ENCODE data around the gene PRRT2.
"Not testable (repeated sequence)": the region's sequence is repeated elsewhere in the genome, so short reads cannot be mapped to it uniquely, and the experiment has no call there.

Gene PRRT2

DNA sequence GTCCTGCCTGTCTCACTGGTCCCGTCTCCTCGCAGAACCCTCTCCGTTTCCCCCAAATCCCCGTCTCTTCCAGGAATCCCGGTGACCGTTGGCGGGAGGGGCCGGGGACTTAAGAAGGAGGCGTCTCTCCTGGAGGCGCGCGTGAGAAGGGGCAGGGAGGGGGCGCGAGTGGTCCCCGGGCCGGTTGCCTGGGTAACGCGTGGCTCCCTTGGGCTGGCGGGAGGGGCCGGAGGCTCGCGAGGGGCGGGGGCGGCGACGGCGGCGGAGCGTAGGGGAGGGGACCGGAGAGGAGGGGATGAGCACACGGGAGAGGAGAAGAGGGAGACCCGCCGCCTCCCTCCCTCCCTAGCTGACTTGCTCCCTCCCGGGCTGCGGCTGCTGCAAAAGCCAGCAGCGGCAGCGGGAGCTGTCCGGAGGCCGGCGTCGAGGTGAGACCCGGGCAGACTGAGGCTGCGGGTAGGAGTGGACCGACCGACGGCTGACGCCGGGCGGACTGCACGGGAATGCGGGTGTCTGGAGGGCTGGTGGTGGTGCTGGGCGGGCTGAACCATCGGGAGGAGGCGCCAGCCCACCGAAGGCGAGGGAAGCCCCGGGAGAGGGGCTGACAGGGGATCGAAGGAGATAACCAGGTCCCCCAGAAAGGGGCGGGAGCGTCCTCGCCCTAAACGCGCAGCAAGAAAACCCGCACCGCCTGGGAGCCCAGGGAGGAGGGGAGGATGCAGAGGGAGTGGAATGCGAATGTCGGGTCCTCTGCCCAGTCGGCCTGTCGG lies at the start of gene PRRT2:
Gene PRRT2 (plus strand): TSS at position 298 of the 770 bp plus-strand sequence. CDS start 862 bp downstream, outside the sequence.
- peak in 1 of 2 experiments; percentile 23 for DNase-seq

GRCh38 chr16:29763326-29763725 lies 48.7 kb upstream of the PRRT2 start:
- no peak for DNase-seq

- DNase-seq: no peak
These were observed 46.6 kb upstream of the PRRT2 start for GRCh38 chr16:29765167-29766032.

GRCh38 chr16:29766571-29766970 lies 45.4 kb upstream of the PRRT2 start:
- no peak for DNase-seq

- no peak for DNase-seq
These were observed 44.9 kb upstream of the PRRT2 start for GRCh38 chr16:29767062-29767461.

DNA sequence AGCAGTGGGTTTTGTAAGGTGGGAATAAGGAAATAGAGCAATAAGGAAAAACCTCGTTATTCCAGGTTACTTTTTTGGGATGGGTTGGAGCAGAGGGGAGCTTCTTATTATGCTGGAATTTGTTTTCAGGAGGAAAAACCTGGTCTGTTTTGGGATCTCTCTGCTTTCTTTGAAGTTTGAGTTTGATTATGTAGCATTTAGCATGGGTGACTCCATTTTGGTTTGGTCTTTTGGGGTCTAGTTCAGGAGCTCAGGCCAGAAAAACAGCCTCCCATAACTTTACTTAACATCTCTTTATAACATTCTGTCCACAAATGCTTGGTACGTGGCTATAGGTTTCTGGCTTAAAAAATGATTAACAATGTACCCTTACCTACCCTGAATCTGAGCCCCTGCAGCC lies 42.5 kb upstream of the PRRT2 start:
- no peak for DNase-seq

DNA sequence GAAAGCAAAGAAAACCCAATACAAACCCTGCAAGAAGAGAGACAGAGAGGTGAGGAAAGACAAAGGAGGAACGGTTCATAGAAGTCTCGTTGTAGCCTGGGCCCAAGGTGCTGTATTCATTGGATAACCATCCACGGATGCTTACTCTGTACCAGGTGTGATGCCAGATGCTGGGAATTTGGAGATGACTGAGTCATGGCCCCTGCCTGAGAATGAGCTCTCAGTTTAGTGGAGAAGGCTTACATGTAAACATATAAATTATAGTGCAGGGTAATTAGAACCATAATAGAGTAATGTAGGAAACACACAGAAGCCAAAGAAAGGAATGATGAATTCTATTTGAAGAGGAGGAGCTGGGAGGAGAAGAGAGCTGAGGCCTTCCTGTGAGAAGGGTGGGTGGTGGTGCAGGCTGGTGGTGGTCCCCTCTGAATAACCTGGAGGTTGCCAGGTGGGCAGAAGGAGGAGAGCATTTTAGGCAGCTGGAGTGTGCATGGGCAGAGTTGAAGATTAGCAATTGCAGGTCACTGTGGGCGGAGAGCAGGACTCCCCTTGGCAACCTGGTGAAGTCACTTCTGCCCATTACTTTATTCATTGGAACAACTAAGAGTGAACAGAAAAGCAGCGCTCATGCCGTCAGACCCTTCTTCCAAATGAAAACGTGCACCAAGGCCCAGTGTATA lies 41.6 kb upstream of the PRRT2 start:
- no peak for DNase-seq

DNA sequence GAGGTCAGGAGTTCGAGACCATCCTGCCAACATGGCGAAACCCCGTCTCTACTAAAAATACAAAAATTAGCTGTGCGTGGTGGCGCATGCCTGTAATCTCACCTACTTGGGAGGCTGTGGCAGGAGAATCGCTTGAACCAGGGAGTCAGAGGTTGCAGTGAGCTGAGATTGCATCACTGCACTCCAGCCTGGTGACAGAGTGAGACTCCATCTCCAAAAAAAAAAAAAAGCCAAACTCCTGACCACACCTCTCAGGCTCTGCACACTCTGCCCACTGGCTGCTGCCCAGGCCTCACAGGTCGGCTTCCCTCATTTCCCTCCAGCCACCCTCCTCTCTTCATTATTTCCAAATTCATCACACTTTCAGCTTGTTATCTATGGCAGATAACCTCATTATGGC lies 39.7 kb upstream of the PRRT2 start:
- DNase-seq: not testable (repeated sequence)

DNA sequence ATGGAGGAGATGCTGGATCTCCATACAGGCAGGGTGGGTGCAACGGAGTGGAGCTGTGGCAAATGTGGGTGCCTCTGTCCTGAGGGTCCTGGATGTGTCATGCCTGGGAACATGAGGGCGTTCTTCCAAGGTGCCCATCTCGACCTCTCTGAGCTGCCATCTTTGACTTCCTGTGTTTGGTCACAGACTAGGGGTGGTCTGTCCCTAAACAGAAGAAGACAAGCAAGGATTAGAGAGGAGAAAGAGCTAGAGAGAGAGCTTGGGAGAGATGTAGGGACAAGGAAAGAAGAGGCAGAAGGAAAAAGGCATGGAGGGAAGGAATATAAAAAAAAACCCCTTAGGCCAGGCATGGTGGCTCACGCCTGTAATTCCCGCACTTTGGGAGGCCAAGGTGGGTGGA lies 37.3 kb upstream of the PRRT2 start:
- DNase-seq: no peak

- DNase-seq: no peak
These were observed 36.1 kb upstream of the PRRT2 start for GRCh38 chr16:29775742-29776408.

GRCh38 chr16:29777576-29778350 lies 34.2 kb upstream of the PRRT2 start, which contains the start of gene ZG16:
Gene ZG16, plus strand, starts transcription at chr16:29778256. Its CDS starts 1,011 bp downstream, at chr16:29779267.
- no peak for DNase-seq

GRCh38 chr16:29779474-29779873 lies 32.5 kb upstream of the PRRT2 start:
- no peak for DNase-seq

DNA sequence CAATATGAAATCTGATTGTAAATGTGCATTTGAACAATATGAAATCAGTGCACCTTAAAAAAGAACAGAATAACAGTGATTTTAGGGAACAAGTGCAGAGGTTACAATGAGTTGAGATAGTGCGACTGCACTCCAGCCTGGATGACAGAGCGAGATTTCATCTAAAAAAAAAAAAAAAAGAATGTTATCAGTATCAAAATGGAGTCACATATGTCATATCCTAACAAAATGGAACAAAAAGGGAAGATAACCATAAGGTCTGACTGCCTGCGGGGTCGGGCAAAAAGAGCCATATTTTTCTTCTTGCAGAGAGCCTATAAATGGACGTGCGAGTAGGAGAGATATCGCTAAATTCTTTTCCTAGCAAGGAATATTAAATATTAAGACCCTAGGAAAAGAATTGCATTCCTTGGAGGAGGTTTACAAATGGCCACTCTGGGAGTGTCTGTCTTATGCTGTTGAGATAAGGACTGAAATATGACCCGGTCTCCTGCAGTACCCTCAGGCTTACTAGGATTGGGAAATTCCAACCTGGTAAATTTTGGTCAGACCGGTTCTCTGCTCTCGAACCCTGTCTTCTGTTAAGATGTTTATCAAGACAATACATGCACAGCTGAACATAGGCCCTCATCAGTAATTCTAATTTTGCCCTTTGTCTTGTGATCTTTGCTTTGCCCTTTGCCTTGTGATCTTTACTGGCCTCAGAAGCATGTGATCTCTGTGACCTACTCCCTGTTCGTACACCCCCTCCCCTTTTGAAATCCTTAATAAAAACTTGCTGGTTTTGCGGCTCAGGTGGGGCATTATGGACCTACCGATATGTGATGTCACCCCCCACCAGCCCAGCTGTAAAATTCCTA lies 28.7 kb upstream of the PRRT2 start:
- DNase-seq: not testable (repeated sequence)

- peak in 1 of 2 experiments; percentile 8 for DNase-seq
These were observed 27.8 kb upstream of the PRRT2 start for GRCh38 chr16:29784157-29784556.

DNA sequence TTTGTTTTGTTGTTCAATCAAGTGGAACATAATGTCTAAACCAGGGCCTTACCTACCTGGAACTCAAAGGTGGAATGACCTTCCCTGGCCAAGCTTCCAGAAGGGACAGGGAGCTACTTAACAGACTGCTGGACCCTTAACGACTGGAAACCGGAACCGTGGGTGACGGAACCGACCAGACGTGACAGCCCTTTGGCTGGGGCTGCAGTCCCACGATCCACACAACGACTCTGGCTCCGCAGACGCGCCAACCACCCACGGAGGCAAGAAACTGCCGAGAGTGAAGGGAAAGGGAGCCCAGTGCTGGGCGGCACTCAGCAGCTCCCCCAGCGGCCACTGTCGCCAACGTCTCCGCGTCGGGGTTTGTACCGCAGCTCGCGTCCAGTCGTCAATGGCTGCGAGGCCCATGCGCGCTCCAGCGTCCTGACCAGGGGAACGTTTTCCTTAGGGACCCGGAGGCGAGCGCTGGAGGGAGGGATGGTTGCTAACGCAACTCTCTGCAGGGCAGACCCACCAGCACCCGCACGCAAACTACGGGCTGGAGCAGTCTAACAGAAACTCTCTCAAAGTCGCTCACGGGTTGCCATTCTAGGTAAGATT lies 27.0 kb upstream of the PRRT2 start:
- DNase-seq: peak; percentile 71 to 74

GRCh38 chr16:29787155-29787554 lies 24.8 kb upstream of the PRRT2 start:
- DNase-seq: not testable (repeated sequence)

GRCh38 chr16:29789775-29790182 lies 22.2 kb upstream of the PRRT2 start:
- DNase-seq: no peak

DNA sequence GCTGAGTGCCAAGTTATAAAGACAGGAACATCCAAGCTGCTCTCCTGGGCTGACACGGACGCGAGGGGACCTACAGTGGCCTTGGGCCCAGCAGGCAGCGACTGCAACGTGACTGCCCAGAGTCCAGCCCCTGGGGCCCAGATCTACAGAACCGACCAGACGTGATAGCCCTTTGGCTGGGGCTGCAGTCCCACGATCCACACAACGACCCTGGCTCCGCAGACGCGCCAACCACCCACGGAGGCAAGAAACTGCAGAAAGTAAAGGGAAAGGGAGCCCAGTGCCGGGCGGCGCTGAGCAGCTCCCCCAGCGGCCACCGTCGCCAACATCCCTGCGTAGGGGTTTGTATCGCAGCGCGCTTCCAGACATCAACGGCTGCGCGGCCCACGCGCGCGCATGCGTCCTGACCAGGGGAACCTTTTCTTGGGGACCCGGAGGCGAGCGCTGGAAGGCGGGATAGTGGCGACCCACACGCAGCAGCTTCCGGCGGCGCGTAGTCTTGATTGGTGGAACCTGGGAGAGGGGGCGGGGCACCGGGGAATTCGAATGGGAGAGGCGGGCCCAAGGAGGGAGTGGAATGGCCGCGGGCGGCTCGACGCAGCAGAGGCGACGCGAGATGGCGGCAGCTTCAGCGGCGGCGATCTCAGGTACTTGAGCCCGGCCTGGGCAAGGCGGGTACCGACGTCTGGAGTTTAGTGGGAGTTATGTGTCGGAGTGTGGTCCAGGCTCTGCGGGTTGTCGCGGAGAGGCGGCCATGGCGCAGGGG lies 21.6 kb upstream of the PRRT2 start, which contains the start of gene KIF22:
Gene KIF22 (plus strand): TSS at position 569 of the 766 bp plus-strand sequence. CDS start 9 bp downstream, at position 578.
- peak; percentile 99 for DNase-seq
